SU-DHL-6 (cell line): ENCODE measurements around the gene GRIK1.

Source experiments
- CTCF ChIP-seq: fragments of 200-600 bp; sonication (generic); IDR thresholded peaks from one replicate; pipeline ENCODE4 v1.5.1; 2017; ENCODE audit warnings: antibody characterized with exemption, mild to moderate bottlenecking, low read length, moderate library complexity; ENCODE audit not compliant: insufficient read depth, poor library complexity, severe bottlenecking
- EZH2phosphoT487 ChIP-seq: fragments of 200-600 bp; sonication (generic), shearing (Covaris generic); conservative IDR thresholded peaks from 2 replicates; pipeline ENCODE4 v1.6.1; 2018; ENCODE audit warnings: mild to moderate bottlenecking, antibody characterized with exemption, low read length, moderate library complexity, mixed read lengths

- TF ChIP-seq EZH2phosphoT487 (no peak), CTCF (no peak)
Measured at GRCh38 chr21:29867796-29868195, 72.0 kb downstream of the GRIK1 start.
